HG03565 (cell line): ENCODE results near the gene TNS1.

Source experiments
- ATAC-seq: cut with Tn5 transposase; IDR thresholded peaks from one replicate; pipeline ENCODE4 v1.9.1; 2021; ENCODE audit warnings: mild to moderate bottlenecking, moderate library complexity; ENCODE audit not compliant: unreplicated experiment

Gene TNS1

GRCh38 chr2:217947383-217948350 lies 55.1 kb downstream of the TNS1 start:
- ATAC-seq, result no peak

DNA sequence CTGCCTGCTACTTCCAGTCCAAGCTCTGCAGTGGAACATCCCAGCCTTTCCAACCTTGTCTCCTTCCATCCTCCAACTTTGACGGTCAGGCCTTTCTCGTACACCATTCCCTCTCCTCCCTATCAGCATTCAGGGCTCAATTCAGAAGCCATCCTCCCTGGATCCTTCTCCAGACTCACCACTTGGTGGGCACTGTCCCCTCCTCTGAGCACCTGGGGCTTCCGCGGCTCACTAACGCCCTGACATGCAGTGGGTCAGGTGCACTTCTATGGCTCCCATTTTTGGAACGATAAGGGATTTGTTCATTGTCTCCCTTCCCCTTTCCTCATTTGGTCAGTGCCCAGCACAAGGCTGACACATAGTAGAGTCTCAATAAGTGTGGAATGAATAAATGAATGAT lies 56.7 kb downstream of the TNS1 start:
- ATAC-seq, result no peak

DNA sequence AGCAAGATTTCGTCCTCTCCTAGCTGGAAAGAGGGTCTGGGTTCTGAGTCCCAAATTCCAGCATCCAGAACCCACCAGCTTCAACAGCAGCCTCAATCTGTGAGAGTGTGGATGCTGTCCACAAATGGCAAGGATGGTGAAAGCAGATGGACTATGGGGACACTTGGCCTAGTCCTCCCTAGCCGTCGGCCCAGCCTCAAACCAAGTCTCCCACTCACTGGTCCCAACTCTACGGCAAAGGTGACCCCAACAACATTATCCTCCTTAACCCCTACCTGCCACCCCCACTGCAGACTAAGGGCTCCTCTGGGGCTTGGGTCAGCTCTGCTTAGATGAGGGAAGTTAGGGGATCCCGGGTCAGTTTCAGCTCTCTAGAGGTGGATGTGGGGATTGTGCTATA lies 57.3 kb downstream of the TNS1 start:
- ATAC-seq, result no peak

GRCh38 chr2:217944923-217945322 lies 57.9 kb downstream of the TNS1 start:
- ATAC-seq, result no peak

- no peak for ATAC-seq
Measured at GRCh38 chr2:217944366-217944765, 58.4 kb downstream of the TNS1 start.

DNA sequence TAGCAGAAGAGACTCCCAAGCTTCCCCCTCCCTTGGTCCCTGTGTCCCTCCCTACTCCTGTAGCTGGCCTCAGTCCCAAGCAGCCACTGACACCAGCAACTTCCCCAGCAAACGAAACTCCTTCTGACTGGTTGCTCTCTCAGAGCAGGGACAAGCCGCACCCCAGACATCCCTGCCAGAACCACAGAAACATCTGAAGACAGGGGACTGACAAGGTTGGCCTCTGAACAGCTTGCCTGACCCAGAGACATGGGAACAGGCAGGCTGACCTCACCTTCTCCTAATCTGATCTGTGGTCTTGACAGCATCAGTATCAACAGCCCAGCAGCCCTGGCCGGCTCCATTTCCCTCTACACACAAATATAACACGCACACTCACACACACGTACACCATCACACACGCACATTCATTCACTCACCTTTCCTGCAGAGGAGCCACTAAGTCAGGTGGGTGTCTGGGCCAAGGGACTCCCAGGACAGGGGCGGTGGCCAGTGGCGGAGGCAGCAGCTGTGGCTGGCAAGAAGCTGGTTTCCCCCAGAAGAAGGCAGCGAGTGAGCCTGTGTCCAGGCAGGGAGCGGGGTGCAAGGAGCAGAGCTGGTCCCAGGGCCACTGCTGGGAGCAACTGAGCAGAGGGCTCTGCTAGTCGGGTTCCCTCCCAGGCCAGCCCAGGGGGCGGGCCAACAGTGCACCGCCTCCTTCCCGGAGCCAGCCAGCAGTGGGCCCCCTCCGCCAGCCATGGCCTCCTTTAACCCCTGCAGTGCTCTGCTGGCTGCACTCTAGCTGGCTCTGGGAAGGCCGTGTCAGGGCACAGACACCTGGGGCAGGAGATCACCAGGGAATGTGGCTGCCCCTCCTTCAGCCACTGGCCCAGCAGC lies 59.1 kb downstream of the TNS1 start:
- ATAC-seq, result no peak

- no peak for ATAC-seq
Measured at GRCh38 chr2:217942731-217943335, 60.0 kb downstream of the TNS1 start.

DNA sequence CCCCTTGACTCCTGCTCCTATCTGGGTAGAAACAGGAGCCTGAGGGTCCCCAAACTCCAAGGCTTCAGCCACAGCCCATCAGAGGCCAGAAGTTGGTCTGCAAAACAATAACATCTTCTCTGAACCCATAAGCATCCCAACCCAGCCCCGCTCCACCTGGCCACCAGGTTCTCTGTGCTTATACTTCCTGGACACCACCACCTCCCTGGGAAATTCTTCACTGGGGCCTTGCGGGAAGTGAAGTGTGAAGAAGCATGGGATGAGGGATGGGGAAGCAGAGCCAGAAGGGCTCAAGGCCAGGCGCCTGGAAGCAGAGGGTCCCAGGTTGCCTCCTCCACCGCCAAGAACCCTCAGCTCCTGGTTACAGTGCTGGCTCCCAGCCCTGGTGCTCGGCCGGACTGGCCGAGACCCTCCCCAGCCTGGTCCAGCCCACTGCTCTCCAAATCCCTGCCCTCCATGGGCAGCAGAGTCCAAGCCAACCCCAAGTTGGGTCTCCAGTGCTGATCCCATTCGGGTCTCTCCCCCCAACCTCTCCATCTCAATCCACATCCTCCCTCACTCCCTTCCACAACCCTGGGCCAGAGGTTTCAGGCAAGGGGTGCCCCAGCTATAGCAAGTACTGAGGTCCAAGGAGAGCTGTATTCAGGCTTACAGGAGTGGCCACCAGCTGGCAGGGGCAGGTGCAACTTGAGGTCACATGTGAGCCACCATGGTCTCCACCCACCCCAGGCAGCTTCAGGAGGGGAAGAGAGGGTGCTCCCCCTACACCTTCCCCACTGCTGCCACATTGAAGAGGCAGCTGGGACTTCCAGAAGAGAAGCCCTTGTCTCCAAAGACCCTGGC lies 60.7 kb downstream of the TNS1 start:
- ATAC-seq, result no peak

DNA sequence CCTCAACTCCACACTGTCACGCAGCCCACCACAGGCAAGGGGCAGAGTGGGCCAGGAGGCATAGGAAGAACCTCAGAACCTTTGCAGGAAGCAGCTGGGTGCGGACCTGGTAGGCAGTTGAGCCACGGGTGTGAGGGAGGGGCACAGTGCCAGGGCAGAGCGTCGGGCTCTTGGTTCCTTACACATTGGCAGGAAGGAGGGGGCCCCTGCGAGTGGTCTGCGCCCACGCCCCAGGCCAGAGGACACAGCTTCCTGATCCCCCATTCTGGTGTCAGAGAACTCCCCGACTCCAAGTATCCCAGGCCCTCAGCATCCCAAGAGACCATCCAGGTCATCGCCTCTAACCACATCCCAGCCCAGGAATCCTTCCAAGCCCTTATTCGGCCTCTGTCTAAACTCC lies 61.5 kb downstream of the TNS1 start:
- ATAC-seq, result no peak

GRCh38 chr2:217940261-217941220 lies 62.3 kb downstream of the TNS1 start:
- no peak for ATAC-seq

DNA sequence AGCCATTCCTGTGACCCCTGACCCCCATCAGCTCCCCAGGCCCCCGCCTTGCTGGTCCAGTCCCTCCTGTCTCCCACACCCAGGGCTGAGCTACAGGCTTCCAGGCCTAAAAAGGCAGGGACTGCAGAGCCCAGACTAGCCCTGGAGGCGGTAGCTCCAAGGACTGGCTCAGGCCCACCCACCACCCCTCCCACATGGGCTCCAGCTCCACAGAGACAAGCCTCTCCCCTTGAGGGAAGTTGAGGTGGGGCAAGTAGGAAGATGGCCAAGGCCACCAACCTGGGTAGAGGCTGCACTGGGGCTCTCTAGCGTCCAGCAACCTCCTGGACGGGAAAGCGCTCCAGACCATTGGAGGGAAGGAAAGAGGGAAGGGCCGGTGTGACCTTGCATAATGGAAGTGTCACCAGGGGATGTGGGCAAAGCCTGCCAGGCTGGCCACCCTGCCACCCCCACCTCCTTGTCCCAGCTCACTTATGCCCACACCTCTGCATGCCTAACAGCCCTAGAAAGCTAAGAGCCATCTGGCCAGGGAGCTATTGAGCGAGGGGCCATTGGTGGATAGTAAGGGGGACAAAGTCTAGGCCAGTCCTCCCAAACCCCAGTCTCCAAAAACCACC lies 63.1 kb downstream of the TNS1 start:
- ATAC-seq, result no peak

DNA sequence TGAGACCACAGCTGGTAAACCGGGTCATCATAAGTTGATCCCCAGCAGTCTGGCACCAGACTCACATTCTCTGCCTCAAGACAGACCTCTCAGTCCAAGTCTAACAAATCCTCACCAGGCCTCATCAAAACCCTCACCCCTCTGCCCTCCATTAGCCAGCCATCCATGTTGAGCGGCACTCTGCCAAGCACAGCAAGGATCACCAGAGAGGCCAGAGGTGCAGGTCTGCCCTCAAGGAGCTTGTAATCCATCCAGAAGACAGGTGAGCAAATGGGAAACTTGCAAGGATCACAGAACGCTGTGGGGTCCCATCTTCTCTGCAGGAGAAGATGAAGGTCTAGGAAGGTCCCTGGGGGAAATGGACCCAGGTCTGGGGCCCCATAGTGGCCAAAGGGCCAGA lies 63.6 kb downstream of the TNS1 start:
- no peak for ATAC-seq

GRCh38 chr2:217938036-217938435 lies 64.8 kb downstream of the TNS1 start:
- ATAC-seq, result no peak

- no peak for ATAC-seq
Measured at GRCh38 chr2:217937446-217937845, 65.3 kb downstream of the TNS1 start.

DNA sequence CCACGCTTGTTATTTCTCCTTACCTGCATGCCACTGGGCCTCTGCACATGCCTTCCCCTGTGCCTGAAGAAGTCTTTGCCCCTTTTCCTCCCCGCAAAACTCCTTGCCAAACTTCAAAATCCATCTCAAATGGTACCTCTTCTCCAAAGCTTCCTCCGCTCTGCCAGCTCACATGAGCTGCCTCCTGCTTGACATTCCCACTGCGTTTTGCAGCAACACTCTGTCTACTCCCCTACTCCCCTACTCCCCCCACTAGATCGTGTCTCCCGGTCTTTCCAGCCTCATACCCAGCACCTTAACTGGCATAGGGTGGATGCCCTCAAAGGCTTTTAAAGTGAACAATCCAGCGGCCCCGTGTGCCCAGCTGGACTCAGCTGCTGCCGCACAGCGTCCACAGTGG lies 65.8 kb downstream of the TNS1 start:
- no peak for ATAC-seq

GRCh38 chr2:217935901-217936684 lies 66.7 kb downstream of the TNS1 start:
- no peak for ATAC-seq

DNA sequence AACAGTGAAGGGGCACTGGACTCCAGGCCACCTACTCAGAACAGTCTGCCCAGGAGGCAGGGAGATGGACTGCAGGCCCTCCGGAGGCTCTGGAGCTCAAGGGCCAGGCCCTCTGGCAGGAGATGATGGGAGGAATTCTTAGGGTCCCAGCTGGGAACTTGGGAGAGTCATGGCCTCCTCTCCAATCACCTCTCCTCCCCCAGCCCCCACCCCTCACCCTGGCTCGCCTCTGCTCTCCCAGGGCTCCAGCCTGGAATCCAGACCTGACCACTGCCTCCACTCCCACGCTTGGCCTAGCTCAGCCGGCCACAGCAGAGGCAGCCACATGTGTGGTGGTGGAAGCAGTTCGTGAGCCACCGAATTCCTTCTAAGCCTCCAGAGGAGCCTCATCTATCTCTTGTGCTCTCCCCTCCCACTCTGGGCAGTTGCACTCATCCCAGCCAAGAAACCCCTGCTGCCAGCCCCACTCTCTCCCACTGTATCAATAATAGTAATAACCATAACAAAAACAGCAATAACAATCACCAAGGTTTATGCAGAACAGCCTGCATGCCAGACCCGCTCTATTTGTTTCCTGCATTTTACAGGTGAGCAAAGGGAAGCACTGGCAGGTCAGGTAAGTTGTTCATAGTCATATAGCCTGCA lies 67.4 kb downstream of the TNS1 start:
- ATAC-seq, result no peak
